Measurements from ENCODE around the gene STK31. TPM values are rescaled to one million over a fixed set of nuclear protein-coding genes. Genes with fewer than 3 reads are reported as not detected.
"Not testable (repeated sequence)": the region's sequence is repeated elsewhere in the genome, so short reads cannot be mapped to it uniquely, and the experiment has no call there.

Gene STK31
- total RNA-seq, 2 experiments from 2014 or later, result 0.15 to 0.21 TPM

DNA sequence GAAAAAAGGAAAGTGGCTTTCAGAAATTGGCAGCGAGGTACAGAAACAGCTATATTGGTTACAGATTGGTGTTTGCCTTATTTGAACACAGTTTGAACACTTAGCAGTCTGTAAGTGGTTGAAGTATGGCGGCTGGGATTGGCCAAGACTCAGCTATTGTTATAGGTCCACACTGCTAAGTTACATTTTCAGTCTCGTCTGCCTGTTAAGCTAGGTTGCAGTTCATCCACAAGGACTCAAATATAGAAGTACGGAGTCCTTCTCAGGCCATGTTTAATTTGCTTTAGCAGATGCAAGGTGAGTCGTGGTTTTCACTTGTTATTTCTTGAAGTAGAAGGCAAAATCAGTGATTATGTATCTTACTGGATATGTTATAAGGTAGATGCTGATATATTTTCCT, 73.1 kb downstream of the STK31 start:
- ChIA-PET CTCF (interaction anchor here (0.7 kb wide), 1 partner anchor 32 kb away, joined by 4 read pairs; no protein-coding TSS in a partner anchor), POLR2A (no interaction called here)
- DNase-seq, result no peak
- H3K4me3 Mint-ChIP-seq, result no peak overlapping the region
- no peaks in the 10 kb centered on the region for H3K27me3 Mint-ChIP-seq
- H3K9me3 Mint-ChIP-seq, result no peaks in the 10 kb centered on the region
- no peak overlapping the region for H3K27ac Mint-ChIP-seq
- no peaks in the 10 kb centered on the region for H3K4me1 Mint-ChIP-seq
- no peaks in the 10 kb centered on the region for H3K36me3 Mint-ChIP-seq (ENCODE audit: low read depth)

DNA sequence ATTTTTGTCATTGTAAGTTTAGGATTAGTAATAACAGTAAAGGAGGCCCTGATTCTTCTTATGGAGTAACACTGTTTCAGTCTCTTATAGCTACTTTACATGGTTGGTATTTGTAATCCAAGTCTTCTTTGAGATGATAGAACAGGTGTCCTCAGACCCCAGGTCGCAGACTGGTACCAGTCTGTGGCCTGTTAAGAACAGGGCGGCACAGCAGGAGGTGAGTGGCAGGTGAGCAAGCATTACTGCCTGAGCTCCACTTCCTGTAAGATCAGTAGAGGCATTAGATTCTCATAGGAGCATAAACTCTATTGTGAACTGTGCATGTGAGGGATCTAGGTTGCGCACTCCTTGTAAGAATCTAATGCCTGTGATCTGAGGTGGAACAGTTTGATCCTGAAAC, 77.3 kb downstream of the STK31 start:
- Mint-ChIP-seq H3K9me3 (no peaks in the 10 kb centered on the region), H3K36me3 (ENCODE audit: low read depth) (no peaks in the 10 kb centered on the region), H3K27me3 (no peaks in the 10 kb centered on the region), H3K27ac (no peak overlapping the region), H3K4me1 (no peaks in the 10 kb centered on the region), H3K4me3 (no peak overlapping the region)
- POLR2A ChIA-PET, result no interaction called here
- no peak for DNase-seq
- CTCF ChIA-PET, result no interaction called here

GRCh38 chr7:23788843-23789242, 78.8 kb downstream of the STK31 start:
- H3K4me3 Mint-ChIP-seq, result no peak overlapping the region
- no peaks in the 10 kb centered on the region for H3K27me3 Mint-ChIP-seq
- no peak overlapping the region for H3K27ac Mint-ChIP-seq
- H3K9me3 Mint-ChIP-seq, result peaks cover 2% of the 10 kb centered on the region
- POLR2A ChIA-PET, result no interaction called here
- H3K36me3 Mint-ChIP-seq (ENCODE audit: low read depth), result no peaks in the 10 kb centered on the region
- CTCF ChIA-PET, result no interaction called here
- DNase-seq, result no peak
- H3K4me1 Mint-ChIP-seq, result no peaks in the 10 kb centered on the region

GRCh38 chr7:23791721-23792120, 81.7 kb downstream of the STK31 start:
- CTCF ChIA-PET, result no interaction called here
- H3K4me3 Mint-ChIP-seq, result no peak overlapping the region
- H3K4me1 Mint-ChIP-seq, result no peaks in the 10 kb centered on the region
- POLR2A ChIA-PET, result no interaction called here
- H3K27ac Mint-ChIP-seq, result no peak overlapping the region
- no peaks in the 10 kb centered on the region for H3K27me3 Mint-ChIP-seq
- no peak for DNase-seq
- peaks cover 5% of the 10 kb centered on the region for H3K36me3 Mint-ChIP-seq (ENCODE audit: low read depth)
- H3K9me3 Mint-ChIP-seq, result peaks cover 25% of the 10 kb centered on the region

DNA sequence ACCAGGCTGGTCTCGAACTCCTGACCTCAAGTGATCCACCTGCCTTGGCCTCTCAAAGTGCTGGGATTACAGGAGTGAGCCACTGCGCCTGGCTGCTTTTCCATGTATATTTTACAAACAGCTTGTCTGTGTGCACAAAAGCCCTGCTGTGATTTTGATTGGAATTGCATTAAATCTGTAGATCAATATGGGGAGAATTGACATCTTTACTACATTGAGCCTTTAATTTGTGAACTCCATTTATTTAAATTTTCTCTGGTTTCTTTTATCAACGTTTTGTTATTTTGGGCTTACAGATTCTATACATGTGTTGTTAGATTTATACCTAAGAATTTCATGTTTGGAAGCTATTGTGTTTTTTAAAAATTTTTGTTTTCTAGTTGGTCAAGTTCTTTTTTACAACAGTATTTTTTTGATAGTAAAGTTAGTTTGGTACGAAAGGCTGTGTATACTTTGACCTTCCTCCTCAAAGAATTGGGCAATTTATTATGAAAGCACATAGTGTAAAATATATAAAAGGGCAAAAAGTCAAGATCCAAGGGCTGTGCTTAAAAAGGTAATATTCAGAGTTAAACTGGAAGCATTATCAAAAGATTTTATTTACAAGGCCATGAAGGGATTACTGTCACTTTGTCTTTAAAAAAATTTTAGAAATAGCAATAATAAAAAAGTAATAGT, 92.8 kb downstream of the STK31 start:
- no peaks in the 10 kb centered on the region for H3K36me3 Mint-ChIP-seq (ENCODE audit: low read depth)
- peaks cover 11% of the 10 kb centered on the region for H3K27me3 Mint-ChIP-seq
- no peaks in the 10 kb centered on the region for H3K9me3 Mint-ChIP-seq
- H3K4me3 Mint-ChIP-seq, result no peak overlapping the region
- H3K27ac Mint-ChIP-seq, result no peak overlapping the region
- ChIA-PET CTCF (no interaction called here), POLR2A (no interaction called here)
- DNase-seq, result no peak
- no peaks in the 10 kb centered on the region for H3K4me1 Mint-ChIP-seq

GRCh38 chr7:23804707-23805106, 94.7 kb downstream of the STK31 start:
- Mint-ChIP-seq H3K27me3 (peaks cover 14% of the 10 kb centered on the region), H3K4me3 (no peak overlapping the region), H3K27ac (no peak overlapping the region), H3K4me1 (no peaks in the 10 kb centered on the region), H3K36me3 (ENCODE audit: low read depth) (no peaks in the 10 kb centered on the region), H3K9me3 (peaks cover 2% of the 10 kb centered on the region)
- CTCF ChIA-PET, result no interaction called here
- POLR2A ChIA-PET, result no interaction called here
- DNase-seq, result no peak

DNA sequence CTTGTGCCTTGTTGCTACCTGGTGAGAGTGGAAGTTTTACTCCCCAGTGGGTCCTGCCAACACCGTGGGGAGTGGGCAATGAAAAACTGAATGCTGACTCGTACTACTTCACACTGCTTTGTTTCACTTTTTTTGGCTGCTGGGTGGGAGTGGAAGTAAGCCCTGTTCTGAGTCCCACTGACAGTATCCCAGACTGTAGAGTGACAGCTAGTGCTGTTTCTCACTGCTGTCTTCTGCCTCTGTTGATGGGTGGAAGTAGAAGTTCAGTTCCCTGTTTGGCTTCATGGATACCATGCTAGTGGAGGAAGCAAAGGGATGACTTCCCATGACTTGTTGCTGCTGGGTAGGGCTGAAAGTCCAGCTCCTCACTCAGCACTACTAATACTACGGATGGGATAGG, 98.4 kb downstream of the STK31 start:
- CTCF ChIA-PET, result no interaction called here
- Mint-ChIP-seq H3K36me3 (ENCODE audit: low read depth) (no peaks in the 10 kb centered on the region), H3K4me3 (no peak overlapping the region), H3K27ac (no peak overlapping the region), H3K4me1 (peaks cover 2% of the 10 kb centered on the region), H3K27me3 (peaks cover 9% of the 10 kb centered on the region), H3K9me3 (peaks cover 10% of the 10 kb centered on the region)
- POLR2A ChIA-PET, result no interaction called here
- no peak for DNase-seq

- no peak overlapping the region for H3K4me3 Mint-ChIP-seq
- no peak for DNase-seq
- no peaks in the 10 kb centered on the region for H3K36me3 Mint-ChIP-seq (ENCODE audit: low read depth)
- peaks cover 2% of the 10 kb centered on the region for H3K4me1 Mint-ChIP-seq
- CTCF ChIA-PET, result no interaction called here
- H3K27ac Mint-ChIP-seq, result no peak overlapping the region
- peaks cover 9% of the 10 kb centered on the region for H3K27me3 Mint-ChIP-seq
- POLR2A ChIA-PET, result no interaction called here
- peaks cover 10% of the 10 kb centered on the region for H3K9me3 Mint-ChIP-seq
Observed at GRCh38 chr7:23810099-23810498, 100.1 kb downstream of the STK31 start.

GRCh38 chr7:23811540-23811939, 101.5 kb downstream of the STK31 start:
- DNase-seq, result no peak
- peaks cover 10% of the 10 kb centered on the region for H3K27me3 Mint-ChIP-seq
- H3K36me3 Mint-ChIP-seq (ENCODE audit: low read depth), result no peaks in the 10 kb centered on the region
- no peak overlapping the region for H3K4me3 Mint-ChIP-seq
- CTCF ChIA-PET, result no interaction called here
- peaks cover 2% of the 10 kb centered on the region for H3K4me1 Mint-ChIP-seq
- POLR2A ChIA-PET, result no interaction called here
- no peak overlapping the region for H3K27ac Mint-ChIP-seq
- peaks cover 10% of the 10 kb centered on the region for H3K9me3 Mint-ChIP-seq

- DNase-seq; H3K4me1 Mint-ChIP-seq; POLR2A ChIA-PET; H3K27ac Mint-ChIP-seq; CTCF ChIA-PET; H3K27me3 Mint-ChIP-seq; H3K4me3 Mint-ChIP-seq; H3K36me3 Mint-ChIP-seq (ENCODE audit: low read depth): not testable (repeated sequence)
- peaks cover 21% of the 10 kb centered on the region for H3K9me3 Mint-ChIP-seq
Observed at GRCh38 chr7:23828125-23828524, 118.1 kb downstream of the STK31 start.

GRCh38 chr7:23832733-23833132, 122.7 kb downstream of the STK31 start:
- H3K27ac Mint-ChIP-seq; H3K4me1 Mint-ChIP-seq; CTCF ChIA-PET; DNase-seq; H3K4me3 Mint-ChIP-seq; H3K36me3 Mint-ChIP-seq (ENCODE audit: low read depth); POLR2A ChIA-PET; H3K27me3 Mint-ChIP-seq: not testable (repeated sequence)
- H3K9me3 Mint-ChIP-seq, result peaks cover 29% of the 10 kb centered on the region

- ChIA-PET POLR2A (no interaction called here), CTCF (no interaction called here)
- Mint-ChIP-seq H3K27ac (no peak overlapping the region), H3K36me3 (ENCODE audit: low read depth) (peaks cover 4% of the 10 kb centered on the region), H3K4me1 (no peaks in the 10 kb centered on the region), H3K27me3 (no peaks in the 10 kb centered on the region), H3K4me3 (no peak overlapping the region), H3K9me3 (peaks cover 29% of the 10 kb centered on the region)
- no peak for DNase-seq
Observed at GRCh38 chr7:23833405-23833804, 123.4 kb downstream of the STK31 start.

- H3K27ac Mint-ChIP-seq; H3K36me3 Mint-ChIP-seq (ENCODE audit: low read depth); H3K4me3 Mint-ChIP-seq; H3K4me1 Mint-ChIP-seq; CTCF ChIA-PET; POLR2A ChIA-PET; DNase-seq; H3K27me3 Mint-ChIP-seq: not testable (repeated sequence)
- peaks cover 25% of the 10 kb centered on the region for H3K9me3 Mint-ChIP-seq
Observed at GRCh38 chr7:23844837-23845236, 134.8 kb downstream of the STK31 start.

- no peak overlapping the region for H3K4me3 Mint-ChIP-seq
- H3K4me1 Mint-ChIP-seq, result no peaks in the 10 kb centered on the region
- ChIA-PET CTCF (no interaction called here), POLR2A (no interaction called here)
- DNase-seq, result no peak
- H3K36me3 Mint-ChIP-seq (ENCODE audit: low read depth), result no peaks in the 10 kb centered on the region
- peaks cover 1% of the 10 kb centered on the region for H3K27me3 Mint-ChIP-seq
- peaks cover 5% of the 10 kb centered on the region for H3K9me3 Mint-ChIP-seq
- no peak overlapping the region for H3K27ac Mint-ChIP-seq
Observed at GRCh38 chr7:23852135-23852534, 142.1 kb downstream of the STK31 start.
